Trophoblast cell (in vitro differentiated cells and primary cell): ENCODE results near the gene KCNA3.

Experiments
- DNase-seq, 2 donors: peaks; one replicate each; pipeline ENCODE4 v3.0.0-alpha.2; 2016
- H2AFZ ChIP-seq: 2 replicates; pipeline ENCODE4 v1.6.1; 2013; ENCODE audit warnings: low read length, moderate library complexity, mild to moderate bottlenecking; ENCODE audit not compliant: insufficient read depth, poor library complexity
- H2AK5ac ChIP-seq: 2 replicates; pipeline ENCODE4 v1.6.1; 2013; ENCODE audit warnings: mild to moderate bottlenecking, low read length
- H2BK120ac ChIP-seq: 2 replicates; pipeline ENCODE4 v1.6.1; 2013; ENCODE audit warnings: low read length, mild to moderate bottlenecking, moderate library complexity; ENCODE audit not compliant: insufficient read depth, poor library complexity
- H2BK12ac ChIP-seq: 2 replicates; pipeline ENCODE4 v1.6.1; 2013; ENCODE audit warnings: mild to moderate bottlenecking, low read length, moderate library complexity
- H2BK5ac ChIP-seq: 2 replicates; pipeline ENCODE4 v1.6.1; 2013; ENCODE audit warnings: low read length, low read depth, moderate library complexity, mild to moderate bottlenecking; ENCODE audit not compliant: poor library complexity
- H3K14ac ChIP-seq: 2 replicates; pipeline ENCODE4 v1.6.1; 2013; ENCODE audit warnings: mild to moderate bottlenecking, low read length
- H3K18ac ChIP-seq: 2 replicates; pipeline ENCODE4 v1.6.1; 2013; ENCODE audit warnings: mild to moderate bottlenecking, low read length
- H3K23ac ChIP-seq: 2 replicates; pipeline ENCODE4 v1.6.1; 2013; ENCODE audit warnings: low read length
- H3K27ac ChIP-seq: 2 replicates; pipeline ENCODE4 v1.5.1; 2013; ENCODE audit warnings: low read depth, mild to moderate bottlenecking, inconsistent platforms, low read length, moderate library complexity
- H3K27me3 ChIP-seq: 2 replicates; pipeline ENCODE4 v1.6.1; 2013; ENCODE audit warnings: inconsistent platforms, mild to moderate bottlenecking, low read length, moderate library complexity; ENCODE audit not compliant: insufficient read depth
- H3K36me3 ChIP-seq, 2 experiments: 1 replicate in 1 of 2; 2 replicates in 1 of 2; pipeline ENCODE4 v1.6.1; 2013; ENCODE audit warnings: low read length in 2 of 2, mild to moderate bottlenecking in 2 of 2, moderate library complexity in 1 of 2; ENCODE audit not compliant: insufficient read depth in 2 of 2, control insufficient read depth in 1 of 2
- H3K4ac ChIP-seq: 2 replicates; pipeline ENCODE4 v1.6.1; 2013; ENCODE audit warnings: low read depth, mild to moderate bottlenecking, low read length, moderate library complexity
- H3K4me1 ChIP-seq, 2 experiments: 1 replicate in 1 of 2; 2 replicates in 1 of 2; pipeline ENCODE4 v1.6.1; 2013; ENCODE audit warnings: low read length in 2 of 2, mild to moderate bottlenecking in 2 of 2, moderate library complexity in 1 of 2; ENCODE audit not compliant: insufficient read depth in 2 of 2, control insufficient read depth in 1 of 2
- H3K4me2 ChIP-seq: 2 replicates; pipeline ENCODE4 v1.6.1; 2013; ENCODE audit warnings: inconsistent platforms, mild to moderate bottlenecking, low read length, moderate library complexity
- H3K4me3 ChIP-seq: 2 replicates; pipeline ENCODE4 v1.5.1; 2013; ENCODE audit warnings: mild to moderate bottlenecking, low read depth, low read length, inconsistent platforms
- H3K79me1 ChIP-seq: one replicate; pipeline ENCODE4 v1.6.1; 2013; ENCODE audit warnings: low read length
- H3K79me2 ChIP-seq: 2 replicates; pipeline ENCODE4 v1.6.1; 2013; ENCODE audit warnings: low read length, mild to moderate bottlenecking; ENCODE audit not compliant: control insufficient read depth, insufficient read depth, poor library complexity
- H3K9ac ChIP-seq: 2 replicates; pipeline ENCODE4 v1.6.1; 2013; ENCODE audit warnings: mild to moderate bottlenecking, low read length
- H3K9me3 ChIP-seq: 2 replicates; pipeline ENCODE4 v1.6.1; 2013; ENCODE audit warnings: low read depth, mild to moderate bottlenecking, control low read depth, inconsistent platforms, low read length; ENCODE audit not compliant: insufficient read depth
- H4K12ac ChIP-seq: 2 replicates; pipeline ENCODE4 v1.6.1; 2013; ENCODE audit warnings: low read depth, mild to moderate bottlenecking, low read length, moderate library complexity
- H4K8ac ChIP-seq: 2 replicates; pipeline ENCODE4 v1.6.1; 2013; ENCODE audit warnings: low read depth, mild to moderate bottlenecking, low read length, moderate library complexity
- H4K91ac ChIP-seq: one replicate; pipeline ENCODE4 v1.6.1; 2013; ENCODE audit warnings: low read depth, mild to moderate bottlenecking, low read length, moderate library complexity
- WGBS: extraction: QIAGEN DNeasy Blood & Tissue Kit; methylation state at CpG from one replicate; pipeline ENCODE4 v1.1.7; 2013; ENCODE audit warnings: missing lambda C conversion rate; ENCODE audit not compliant: insufficient read length, insufficient coverage; ENCODE audit errors: extremely low coverage; 5-methylcytosine and 5-hydroxymethylcytosine counted together

Gene KCNA3

DNA sequence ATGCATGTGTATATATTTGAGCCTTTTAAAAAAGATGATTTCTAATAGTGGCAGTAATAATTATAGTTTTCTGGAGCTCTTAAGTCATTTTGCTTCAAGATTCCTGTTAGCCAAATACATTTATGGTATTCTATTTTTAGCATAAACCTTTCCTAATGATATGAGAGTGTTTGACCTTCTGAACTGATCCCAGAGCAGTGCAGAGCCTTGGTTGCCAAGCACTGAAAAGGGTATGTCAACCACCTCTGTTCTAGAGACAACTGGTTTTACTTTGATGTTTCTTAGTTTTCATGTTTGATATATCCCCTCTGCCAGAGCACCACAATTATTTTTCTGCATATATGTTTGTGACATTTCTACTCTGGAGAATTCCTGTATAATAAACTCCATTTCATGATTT is 15.1 kb upstream of the KCNA3 start:
- Histone ChIP-seq H4K91ac (no peak overlapping the region), H3K79me2 (no peaks in the 10 kb centered on the region), H3K27me3 (no peaks in the 10 kb centered on the region), H3K9me3 (no peaks in the 10 kb centered on the region), H3K18ac (no peak overlapping the region), H3K4me1 (no peaks in the 10 kb centered on the region), H3K23ac (no peak overlapping the region), H2AK5ac (no peak overlapping the region), H4K12ac (no peak overlapping the region), H3K14ac (no peak overlapping the region), H3K36me3 (no peaks in the 10 kb centered on the region), H3K27ac (no peak overlapping the region), H3K4ac (no peak overlapping the region), H3K9ac (no peak overlapping the region), H3K4me2 (no peak overlapping the region), H3K4me3 (no peak overlapping the region), H2BK12ac (no peak overlapping the region), H2AFZ (no peak overlapping the region), H4K8ac (no peak overlapping the region), H3K79me1 (no peaks in the 10 kb centered on the region), H2BK120ac (no peak overlapping the region), H2BK5ac (no peak overlapping the region)
- DNase-seq, result no peak

DNA sequence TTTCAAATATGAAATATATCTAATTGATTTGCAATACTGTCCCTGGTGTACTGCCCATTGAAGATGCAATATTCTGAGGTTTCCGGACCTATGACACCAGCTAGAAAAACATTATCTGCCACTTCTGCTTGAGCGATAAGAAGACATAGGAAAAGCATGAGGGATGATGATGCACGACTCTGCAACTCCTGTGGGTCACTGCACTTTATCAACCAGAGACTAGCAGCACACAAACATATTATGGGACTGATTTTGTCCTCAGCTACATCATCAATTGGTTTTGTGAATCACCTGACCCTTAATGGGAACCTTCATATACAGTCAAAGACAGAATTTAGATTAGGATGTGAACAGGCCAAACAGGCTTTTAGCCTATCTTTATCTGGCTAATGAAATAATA is 13.8 kb upstream of the KCNA3 start:
- no peak overlapping the region for H2AFZ ChIP-seq
- H4K91ac ChIP-seq, result no peak overlapping the region
- no peaks in the 10 kb centered on the region for H3K36me3 ChIP-seq
- H3K4me1 ChIP-seq, result no peaks in the 10 kb centered on the region
- no peak overlapping the region for H3K27ac ChIP-seq
- H3K9me3 ChIP-seq, result no peaks in the 10 kb centered on the region
- H3K79me2 ChIP-seq, result no peaks in the 10 kb centered on the region
- no peak overlapping the region for H3K4me3 ChIP-seq
- no peak overlapping the region for H3K9ac ChIP-seq
- H3K4ac ChIP-seq, result no peak overlapping the region
- no peak overlapping the region for H3K18ac ChIP-seq
- H3K27me3 ChIP-seq, result no peaks in the 10 kb centered on the region
- WGBS, result no CpG with 5 or more reads among the region's 3 CpGs
- H2BK5ac ChIP-seq, result no peak overlapping the region
- no peak overlapping the region for H3K23ac ChIP-seq
- H3K4me2 ChIP-seq, result no peak overlapping the region
- no peak overlapping the region for H4K12ac ChIP-seq
- no peak overlapping the region for H2BK12ac ChIP-seq
- H2AK5ac ChIP-seq, result no peak overlapping the region
- no peaks in the 10 kb centered on the region for H3K79me1 ChIP-seq
- no peak overlapping the region for H4K8ac ChIP-seq
- H2BK120ac ChIP-seq, result no peak overlapping the region
- DNase-seq, result no peak
- H3K14ac ChIP-seq, result no peak overlapping the region

GRCh38 chr1:110687250-110687649 is 12.5 kb upstream of the KCNA3 start:
- no peak overlapping the region for H4K8ac ChIP-seq
- H2AK5ac ChIP-seq, result no peak overlapping the region
- H3K18ac ChIP-seq, result no peak overlapping the region
- no peak overlapping the region for H3K9ac ChIP-seq
- H3K27me3 ChIP-seq, result no peaks in the 10 kb centered on the region
- no peak overlapping the region for H4K12ac ChIP-seq
- DNase-seq, result no peak
- no peaks in the 10 kb centered on the region for H3K79me1 ChIP-seq
- no peaks in the 10 kb centered on the region for H3K79me2 ChIP-seq
- no peaks in the 10 kb centered on the region for H3K9me3 ChIP-seq
- H2BK120ac ChIP-seq, result no peak overlapping the region
- no peaks in the 10 kb centered on the region for H3K36me3 ChIP-seq
- H2BK5ac ChIP-seq, result no peak overlapping the region
- no peak overlapping the region for H2AFZ ChIP-seq
- H3K27ac ChIP-seq, result no peak overlapping the region
- no peak overlapping the region for H2BK12ac ChIP-seq
- no peak overlapping the region for H3K23ac ChIP-seq
- H3K4me3 ChIP-seq, result no peak overlapping the region
- H4K91ac ChIP-seq, result no peak overlapping the region
- no CpG with 5 or more reads among the region's 1 CpG for WGBS
- H3K4ac ChIP-seq, result no peak overlapping the region
- H3K4me2 ChIP-seq, result no peak overlapping the region
- no peak overlapping the region for H3K14ac ChIP-seq
- no peaks in the 10 kb centered on the region for H3K4me1 ChIP-seq

DNA sequence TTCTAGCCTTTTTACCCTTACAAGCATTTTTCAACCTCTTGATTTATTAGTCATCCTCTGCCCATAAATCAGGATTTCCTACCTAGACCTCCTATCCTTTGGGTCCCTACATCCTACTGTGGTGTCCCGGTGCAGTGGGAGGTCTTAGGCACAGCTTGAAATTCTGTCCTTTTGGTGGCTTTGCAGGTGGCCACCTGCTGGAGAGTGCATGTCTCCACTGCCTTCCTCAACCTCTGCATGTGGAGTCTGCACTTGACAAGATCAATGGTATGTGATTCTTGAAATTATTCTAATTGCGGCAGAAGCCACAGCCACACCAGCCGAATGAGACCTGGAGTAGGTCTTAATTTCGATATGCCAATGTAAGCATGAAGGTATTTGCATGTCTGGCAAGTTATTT is 11.4 kb upstream of the KCNA3 start:
- H2AK5ac ChIP-seq, result no peak overlapping the region
- H3K9me3 ChIP-seq, result no peaks in the 10 kb centered on the region
- H2BK5ac ChIP-seq, result no peak overlapping the region
- H2AFZ ChIP-seq, result no peak overlapping the region
- no peaks in the 10 kb centered on the region for H3K27me3 ChIP-seq
- no peak overlapping the region for H3K4me3 ChIP-seq
- no peak overlapping the region for H3K4ac ChIP-seq
- no CpG with 5 or more reads among the region's 4 CpGs for WGBS
- no peak overlapping the region for H4K12ac ChIP-seq
- H4K91ac ChIP-seq, result no peak overlapping the region
- H3K36me3 ChIP-seq, result no peaks in the 10 kb centered on the region
- no peak overlapping the region for H3K4me2 ChIP-seq
- no peak for DNase-seq
- H3K79me2 ChIP-seq, result no peaks in the 10 kb centered on the region
- no peak overlapping the region for H2BK120ac ChIP-seq
- no peak overlapping the region for H3K23ac ChIP-seq
- H2BK12ac ChIP-seq, result no peak overlapping the region
- H3K4me1 ChIP-seq, result no peaks in the 10 kb centered on the region
- H3K9ac ChIP-seq, result no peak overlapping the region
- no peak overlapping the region for H3K14ac ChIP-seq
- no peaks in the 10 kb centered on the region for H3K79me1 ChIP-seq
- H3K18ac ChIP-seq, result no peak overlapping the region
- H3K27ac ChIP-seq, result no peak overlapping the region
- H4K8ac ChIP-seq, result no peak overlapping the region

DNA sequence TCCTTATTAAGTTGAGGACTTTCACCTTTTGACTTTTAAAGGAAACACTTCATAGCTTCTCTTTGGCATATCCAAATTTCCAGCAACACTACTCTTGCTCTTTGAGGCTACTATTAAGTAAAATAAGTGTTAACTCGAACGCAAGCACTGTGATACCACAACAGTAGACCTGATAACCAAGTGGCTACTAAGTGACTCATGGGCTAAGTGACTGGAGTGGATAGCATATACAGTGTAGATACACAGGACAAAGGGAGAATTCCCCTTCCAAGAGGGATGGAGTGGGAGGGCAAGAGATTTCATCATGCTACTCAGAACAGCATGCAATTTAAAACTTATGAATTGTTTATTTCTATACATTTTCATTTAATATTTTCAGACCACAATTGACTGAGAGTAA is 9.8 kb upstream of the KCNA3 start:
- Histone ChIP-seq H2AFZ (no peak overlapping the region), H2AK5ac (no peak overlapping the region)
- no CpG with 5 or more reads among the region's 2 CpGs for WGBS

More for the DNA sequence above, 9.8 kb upstream of the KCNA3 start:
- H3K9me3 ChIP-seq, result no peaks in the 10 kb centered on the region
- no peak overlapping the region for H4K91ac ChIP-seq
- no peaks in the 10 kb centered on the region for H3K79me2 ChIP-seq
- no peak overlapping the region for H3K4me2 ChIP-seq
- no peak overlapping the region for H2BK5ac ChIP-seq
- no peak overlapping the region for H3K4me3 ChIP-seq
- no peak overlapping the region for H3K18ac ChIP-seq
- no peak overlapping the region for H4K12ac ChIP-seq
- H3K79me1 ChIP-seq, result no peaks in the 10 kb centered on the region
- H3K27me3 ChIP-seq, result no peaks in the 10 kb centered on the region
- no peak overlapping the region for H3K4ac ChIP-seq
- H3K23ac ChIP-seq, result no peak overlapping the region
- H3K27ac ChIP-seq, result no peak overlapping the region
- DNase-seq, result no peak
- no peak overlapping the region for H4K8ac ChIP-seq
- no peak overlapping the region for H3K14ac ChIP-seq
- H2BK120ac ChIP-seq, result no peak overlapping the region
- H3K36me3 ChIP-seq, result no peaks in the 10 kb centered on the region
- no peak overlapping the region for H3K9ac ChIP-seq
- H3K4me1 ChIP-seq, result no peaks in the 10 kb centered on the region
- no peak overlapping the region for H2BK12ac ChIP-seq
